ENCODE data around the gene PTPN5.

PTPN5 gene

GRCh38 chr11:18731949-18732821, 59.4 kb downstream of the PTPN5 start:
- peak; percentile 59 for DNase-seq (ENCODE audit: low read depth)
- no peak for TF ChIP-seq CTCF (IDR thresholded peaks at IDR 0.05; ENCODE audit: low read length, missing control alignments)

GRCh38 chr11:18731441-18731840, 60.2 kb downstream of the PTPN5 start:
- no peak for DNase-seq (ENCODE audit: low read depth)
- TF ChIP-seq CTCF (IDR thresholded peaks at IDR 0.05; ENCODE audit: low read length, missing control alignments), result no peak

More at GRCh38 chr11:18731949-18732821, 59.4 kb downstream of the PTPN5 start:
- H3K4me3 ChIP-seq (replicated peaks; ENCODE audit: low read depth, low read length), result no peak overlapping the region

GRCh38 chr11:18730020-18730419, 61.6 kb downstream of the PTPN5 start:
- H3K4me3 ChIP-seq (replicated peaks; ENCODE audit: low read depth, low read length), result no peak overlapping the region
- no peak for DNase-seq (ENCODE audit: low read depth)
- TF ChIP-seq CTCF (IDR thresholded peaks at IDR 0.05; ENCODE audit: low read length, missing control alignments), result no peak

More at GRCh38 chr11:18731441-18731840, 60.2 kb downstream of the PTPN5 start:
- H3K4me3 ChIP-seq (replicated peaks; ENCODE audit: low read depth, low read length), result no peak overlapping the region

- H3K4me3 ChIP-seq (replicated peaks; ENCODE audit: low read depth, low read length), result no peak overlapping the region
- no peak for DNase-seq (ENCODE audit: low read depth)
- no peak for TF ChIP-seq CTCF (IDR thresholded peaks at IDR 0.05; ENCODE audit: low read length, missing control alignments)
Observed at GRCh38 chr11:18729426-18729825, 62.2 kb downstream of the PTPN5 start.

- DNase-seq (ENCODE audit: low read depth), result no peak
- H3K4me3 ChIP-seq (replicated peaks; ENCODE audit: low read depth, low read length), result no peak overlapping the region
- TF ChIP-seq CTCF (IDR thresholded peaks at IDR 0.05; ENCODE audit: low read length, missing control alignments), result no peak
Observed at GRCh38 chr11:18728658-18729057, 62.9 kb downstream of the PTPN5 start.

- TF ChIP-seq CTCF (IDR thresholded peaks at IDR 0.05; ENCODE audit: low read length, missing control alignments), result peak; percentile 89
- H3K4me3 ChIP-seq (replicated peaks; ENCODE audit: low read depth, low read length), result no peak overlapping the region
- peak; percentile 36 for DNase-seq (ENCODE audit: low read depth)
Observed at GRCh38 chr11:18727479-18728236, 63.9 kb downstream of the PTPN5 start.

Data from fibroblast of pulmonary artery (primary cell).